Middle frontal gyrus (tissue), 1 donor: Measurements from ENCODE around the gene RAB28.

ENCODE experiments used
- DNase-seq: peaks from one replicate; pipeline ENCODE4 v3.0.0-alpha.2; 2015; ENCODE audit warnings: low spot score; ENCODE audit errors: extremely low spot score

The RAB28 gene

GRCh38 chr4:13384055-13384454 is 100.1 kb downstream of the RAB28 start:
- DNase-seq: no peak

- DNase-seq: no peak
Observed at GRCh38 chr4:13378973-13379759, 105.0 kb downstream of the RAB28 start.

GRCh38 chr4:13371048-13371447 is 113.1 kb downstream of the RAB28 start:
- DNase-seq: no peak

- no peak for DNase-seq
Observed at GRCh38 chr4:13368217-13368616, 115.9 kb downstream of the RAB28 start.

DNA sequence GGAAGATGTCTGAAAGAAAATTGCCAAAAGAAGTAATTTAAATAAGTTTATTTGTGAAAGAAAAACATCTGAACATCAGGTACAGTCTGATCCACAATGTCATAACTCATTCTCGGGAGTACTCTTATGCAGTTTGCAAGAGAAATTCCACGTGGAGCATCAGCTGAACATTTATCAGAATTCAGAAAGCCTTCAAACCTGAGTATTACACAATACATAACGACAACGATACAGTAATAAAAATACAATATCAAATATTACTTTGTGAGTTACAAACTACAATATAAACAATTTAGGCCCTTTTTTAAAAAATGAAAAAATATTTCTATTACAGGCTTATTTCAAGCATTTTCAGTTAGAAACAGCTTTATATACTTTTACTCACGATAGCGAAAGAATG is 116.4 kb downstream of the RAB28 start:
- no peak for DNase-seq

DNA sequence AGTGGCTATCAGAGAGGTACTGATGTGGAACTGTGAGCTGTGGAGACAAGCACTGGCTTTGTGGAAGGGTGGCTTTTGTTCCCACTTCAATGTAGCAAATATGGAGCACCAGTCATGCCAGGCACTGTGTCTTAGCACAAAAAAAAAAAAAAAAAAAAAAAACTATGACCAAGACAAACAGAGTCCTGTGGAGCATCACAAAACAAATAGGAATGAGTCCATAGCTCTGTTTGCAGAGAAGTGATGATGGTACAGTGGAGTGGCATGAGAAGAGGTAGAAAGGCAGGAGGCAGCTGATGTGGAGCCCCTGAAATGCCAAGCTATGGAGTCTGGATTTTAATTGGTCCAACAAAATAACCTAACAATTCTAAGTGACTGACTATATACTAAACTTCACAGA is 116.9 kb downstream of the RAB28 start:
- no peak for DNase-seq

DNA sequence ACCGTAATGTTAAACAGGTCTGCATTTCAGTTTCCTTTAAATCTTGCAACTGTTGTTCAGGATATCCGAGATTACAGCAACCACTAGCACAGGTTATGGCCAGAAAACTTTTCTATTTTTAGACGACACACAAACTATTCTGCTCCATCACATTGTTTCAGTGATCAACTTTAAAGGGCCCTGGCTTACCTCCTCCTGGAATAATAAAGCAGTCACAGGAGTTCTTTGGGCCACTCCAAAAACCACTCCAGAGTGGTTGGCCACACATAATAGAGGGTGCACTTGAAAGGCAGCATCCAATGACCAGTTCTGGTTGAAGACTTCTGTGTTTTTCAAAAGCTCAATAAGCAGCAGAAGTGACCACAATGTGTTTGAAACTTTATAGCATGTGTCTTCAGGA is 118.9 kb downstream of the RAB28 start:
- DNase-seq: no peak

- DNase-seq: no peak
Observed at GRCh38 chr4:13364653-13365052, 119.5 kb downstream of the RAB28 start.

DNA sequence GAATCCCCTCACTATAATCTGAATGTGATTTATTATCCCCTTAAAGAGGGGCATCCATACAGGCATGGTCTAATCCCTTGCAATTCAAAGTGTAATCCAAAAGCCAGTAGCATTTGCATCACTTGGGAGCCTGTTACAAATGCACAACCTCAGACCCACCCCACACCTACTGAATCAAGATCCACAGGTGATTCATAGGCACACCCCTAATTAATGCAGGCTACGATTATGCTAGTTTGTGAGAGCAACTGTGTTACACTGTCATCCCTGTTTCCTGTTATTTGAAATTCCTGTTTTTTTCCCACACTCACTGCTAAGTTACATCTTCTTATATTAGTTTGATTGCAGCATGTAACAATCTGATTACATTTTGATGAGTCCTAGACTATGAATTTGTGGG is 120.0 kb downstream of the RAB28 start:
- DNase-seq: no peak

GRCh38 chr4:13359809-13360208 is 124.3 kb downstream of the RAB28 start:
- DNase-seq: no peak

DNA sequence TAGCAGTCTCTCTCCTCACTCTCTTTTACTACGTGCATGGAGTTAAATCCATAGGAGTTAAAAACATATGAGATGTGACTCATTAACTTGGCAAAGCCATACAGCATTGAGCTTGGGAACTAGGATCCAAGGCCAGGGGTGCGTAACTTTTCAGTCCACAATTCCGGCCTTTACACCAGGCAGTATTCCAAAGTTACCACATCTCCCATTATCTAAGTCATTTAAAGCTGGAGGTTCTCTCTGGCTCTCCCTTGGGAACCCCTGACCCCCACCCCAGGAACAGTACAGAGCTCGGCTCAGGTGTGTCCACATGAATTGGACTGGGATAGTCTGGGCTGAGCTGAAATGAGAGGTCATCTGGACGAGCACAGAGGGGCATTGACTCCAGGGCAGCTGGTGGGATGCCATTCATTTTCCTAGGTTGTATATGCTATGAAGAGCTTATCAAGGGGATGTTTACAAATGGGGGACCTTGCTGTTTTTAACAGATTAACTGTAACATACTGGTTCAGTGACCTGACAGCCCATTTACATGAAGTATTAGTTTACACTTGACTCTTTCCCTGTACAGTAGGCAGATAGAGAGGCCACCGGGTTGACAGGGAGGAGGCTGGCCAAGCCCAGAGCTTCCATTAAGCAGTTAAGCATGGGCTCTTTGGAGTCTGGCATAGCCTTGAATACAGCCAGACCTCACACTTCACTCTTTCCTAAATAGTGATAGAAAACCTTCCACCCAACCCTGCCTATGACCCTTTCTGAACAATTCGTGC is 128.8 kb downstream of the RAB28 start:
- no peak for DNase-seq

DNA sequence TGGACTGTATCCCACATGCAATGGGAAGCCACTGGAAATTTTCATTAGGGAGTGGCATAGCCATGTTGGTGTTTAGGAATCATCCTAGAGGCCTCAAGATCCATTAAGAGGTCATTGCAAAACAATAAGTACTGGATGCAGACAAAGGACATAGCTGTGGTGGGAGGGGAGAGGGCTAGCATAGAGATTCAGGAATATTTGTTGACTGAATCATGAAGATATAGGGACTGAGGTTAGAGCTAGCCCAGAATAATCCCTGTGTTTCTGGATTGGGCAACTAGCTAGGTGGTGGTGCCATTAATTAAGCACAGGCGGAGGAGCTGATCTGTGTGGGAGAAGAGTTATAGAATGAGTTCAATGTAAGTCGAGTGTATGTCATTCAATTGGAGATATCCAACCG is 135.0 kb downstream of the RAB28 start:
- DNase-seq: no peak

GRCh38 chr4:13348216-13348615 is 135.9 kb downstream of the RAB28 start:
- DNase-seq: no peak

- no peak for DNase-seq
Observed at GRCh38 chr4:13347517-13348125, 136.5 kb downstream of the RAB28 start.

GRCh38 chr4:13344216-13344615 is 139.9 kb downstream of the RAB28 start:
- DNase-seq: no peak

DNA sequence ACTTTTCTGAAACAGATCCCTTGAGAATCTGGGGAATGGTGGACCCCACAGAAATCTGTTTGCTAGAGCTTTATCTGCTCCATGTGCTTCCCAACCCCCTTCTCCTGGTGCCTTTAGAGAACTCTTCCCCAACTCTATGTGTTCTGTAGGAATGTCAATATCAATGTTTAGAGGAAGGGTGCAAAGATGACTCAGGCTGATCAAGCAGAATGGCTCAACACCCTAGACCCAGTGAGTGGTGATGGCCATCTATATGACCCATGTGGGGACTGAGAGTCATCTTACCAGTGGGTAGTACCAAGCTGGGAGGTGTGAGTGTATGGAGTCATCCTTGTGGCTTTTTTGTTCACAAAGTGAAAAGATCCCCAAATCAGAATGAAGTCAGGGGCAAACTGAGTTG is 143.5 kb downstream of the RAB28 start:
- no peak for DNase-seq

GRCh38 chr4:13331827-13332226 is 152.3 kb downstream of the RAB28 start:
- no peak for DNase-seq

GRCh38 chr4:13329963-13330362 is 154.2 kb downstream of the RAB28 start:
- DNase-seq: no peak

DNA sequence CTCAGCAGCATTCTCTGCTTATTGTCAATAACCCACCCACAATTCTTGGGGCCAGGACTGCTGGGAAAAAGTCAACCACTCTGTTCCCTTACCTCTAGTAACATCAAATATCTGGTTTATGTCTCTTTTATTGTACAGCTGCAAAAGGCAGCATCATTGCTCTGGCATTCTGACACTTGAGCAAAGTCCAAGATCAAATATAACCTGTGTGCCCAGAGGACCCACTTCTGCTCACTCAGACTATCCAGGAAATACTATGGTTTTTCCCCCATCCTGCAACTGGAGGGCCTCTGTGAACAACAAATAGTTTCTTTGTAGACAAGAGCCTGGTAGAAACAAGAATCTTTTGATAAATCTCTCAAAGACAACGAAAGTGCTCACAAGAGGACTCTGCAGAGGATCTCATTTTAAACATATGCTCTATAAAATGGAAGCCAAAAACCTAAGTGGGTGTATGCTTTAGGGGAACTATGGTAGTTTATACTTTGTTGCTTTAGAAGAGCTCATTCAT is 154.7 kb downstream of the RAB28 start:
- DNase-seq: no peak

DNA sequence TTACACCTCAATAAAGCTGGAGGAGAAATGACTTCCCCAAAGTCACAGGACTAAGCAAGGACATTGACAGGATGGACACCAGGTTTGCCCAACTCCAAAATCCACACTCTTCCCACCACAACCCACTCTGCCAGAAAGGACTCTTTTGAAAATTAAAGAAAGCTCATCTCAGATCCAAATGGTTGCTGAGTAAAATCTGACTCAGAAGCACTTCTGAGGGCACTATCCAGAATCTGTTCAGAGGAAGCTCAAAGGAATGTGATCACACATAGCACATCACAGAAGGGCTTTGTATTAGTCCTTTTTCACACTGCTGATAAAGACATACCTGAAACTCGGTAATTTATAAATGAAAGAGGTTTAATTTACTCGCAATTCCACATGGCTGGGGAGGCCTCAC is 155.5 kb downstream of the RAB28 start:
- DNase-seq: no peak

DNA sequence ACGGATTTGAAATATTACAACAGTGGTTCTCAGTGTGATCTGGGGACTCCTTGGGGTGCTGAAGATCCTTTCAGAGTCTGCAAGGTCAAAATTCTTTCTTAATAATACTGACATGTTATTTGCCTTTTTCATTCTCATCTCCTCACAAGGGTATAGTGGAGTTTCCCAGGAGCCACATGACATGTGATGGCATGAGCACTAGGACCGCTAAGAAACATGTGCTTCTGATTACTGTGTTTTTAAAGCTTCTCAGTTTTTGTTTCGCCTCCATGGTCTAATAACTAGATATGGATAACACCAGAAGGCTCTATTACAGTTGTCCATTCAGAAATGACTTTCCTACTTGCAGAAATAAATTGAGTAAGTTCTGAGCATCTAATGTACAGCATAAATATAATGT is 156.1 kb downstream of the RAB28 start:
- no peak for DNase-seq

DNA sequence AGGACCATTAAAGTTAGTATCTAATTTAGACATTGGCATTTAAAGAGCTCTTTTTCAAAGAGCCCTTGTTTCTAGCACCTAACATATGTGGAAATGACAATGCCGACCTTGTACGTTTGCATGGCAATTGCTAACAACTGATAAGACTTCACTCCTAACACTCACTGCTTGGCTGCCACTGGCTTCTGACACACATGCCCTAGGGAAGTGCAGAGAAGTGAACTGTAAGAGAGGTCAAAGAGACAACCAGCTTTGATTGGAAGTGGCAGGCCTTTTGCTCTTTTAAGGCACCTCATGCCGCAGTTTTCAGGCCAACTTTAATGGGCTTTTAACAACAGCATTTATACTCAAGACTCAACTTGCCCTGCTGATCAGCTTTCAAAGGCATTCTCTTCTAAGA is 158.4 kb downstream of the RAB28 start:
- DNase-seq: no peak
